ENCODE measurements around the gene SMIM1. TPM values are rescaled to one million over a fixed set of nuclear protein-coding genes. Genes with fewer than 3 reads are reported as not detected.

The SMIM1 gene
- total RNA-seq, 1 donor from 2014 or later: 2.1 TPM

GRCh38 chr1:3763351-3764125, 9.0 kb upstream of the SMIM1 start:
- H3K27ac Mint-ChIP-seq (ENCODE audit: unreplicated experiment): no peak overlapping the region
- DNase-seq (ENCODE audit: low spot score): no peak
- no peaks in the 10 kb centered on the region for H3K4me1 Mint-ChIP-seq (ENCODE audit: unreplicated experiment)
- no peaks in the 10 kb centered on the region for H3K9me3 Mint-ChIP-seq (ENCODE audit: unreplicated experiment)
- no peaks in the 10 kb centered on the region for H3K36me3 Mint-ChIP-seq (ENCODE audit: low read depth, unreplicated experiment)
- no peak for TF ChIP-seq CTCF (IDR thresholded peaks at IDR 0.05; ENCODE audit: unreplicated experiment)
- no peak overlapping the region for H3K4me3 Mint-ChIP-seq (ENCODE audit: unreplicated experiment)
- peaks cover 12% of the 10 kb centered on the region for H3K27me3 Mint-ChIP-seq (ENCODE audit: unreplicated experiment)

- no peak overlapping the region for H3K4me3 Mint-ChIP-seq (ENCODE audit: unreplicated experiment)
- TF ChIP-seq CTCF (IDR thresholded peaks at IDR 0.05; ENCODE audit: unreplicated experiment): no peak
- no peak for DNase-seq (ENCODE audit: low spot score)
- no peak overlapping the region for H3K27ac Mint-ChIP-seq (ENCODE audit: unreplicated experiment)
- H3K9me3 Mint-ChIP-seq (ENCODE audit: unreplicated experiment): no peaks in the 10 kb centered on the region
- H3K36me3 Mint-ChIP-seq (ENCODE audit: low read depth, unreplicated experiment): no peaks in the 10 kb centered on the region
- no peaks in the 10 kb centered on the region for H3K4me1 Mint-ChIP-seq (ENCODE audit: unreplicated experiment)
- H3K27me3 Mint-ChIP-seq (ENCODE audit: unreplicated experiment): peaks cover 6% of the 10 kb centered on the region
These were observed 5.1 kb upstream of the SMIM1 start for GRCh38 chr1:3767328-3767925.

- H3K4me1 Mint-ChIP-seq (ENCODE audit: unreplicated experiment): no peaks in the 10 kb centered on the region
- H3K4me3 Mint-ChIP-seq (ENCODE audit: unreplicated experiment): no peak overlapping the region
- no peaks in the 10 kb centered on the region for H3K9me3 Mint-ChIP-seq (ENCODE audit: unreplicated experiment)
- H3K36me3 Mint-ChIP-seq (ENCODE audit: low read depth, unreplicated experiment): no peaks in the 10 kb centered on the region
- H3K27ac Mint-ChIP-seq (ENCODE audit: unreplicated experiment): no peak overlapping the region
- peaks cover 6% of the 10 kb centered on the region for H3K27me3 Mint-ChIP-seq (ENCODE audit: unreplicated experiment)
- DNase-seq (ENCODE audit: low spot score): no peak
- TF ChIP-seq CTCF (IDR thresholded peaks at IDR 0.05; ENCODE audit: unreplicated experiment): no peak
These were observed 3.6 kb upstream of the SMIM1 start for GRCh38 chr1:3768811-3769390.

- TF ChIP-seq CTCF (IDR thresholded peaks at IDR 0.05; ENCODE audit: unreplicated experiment): no peak
- Mint-ChIP-seq H3K27ac (ENCODE audit: unreplicated experiment) (no peak overlapping the region), H3K9me3 (ENCODE audit: unreplicated experiment) (no peaks in the 10 kb centered on the region), H3K4me3 (ENCODE audit: unreplicated experiment) (no peak overlapping the region), H3K4me1 (ENCODE audit: unreplicated experiment) (no peaks in the 10 kb centered on the region), H3K27me3 (ENCODE audit: unreplicated experiment) (no peaks in the 10 kb centered on the region), H3K36me3 (ENCODE audit: low read depth, unreplicated experiment) (no peaks in the 10 kb centered on the region)
- DNase-seq (ENCODE audit: low spot score): no peak
These were observed 2.3 kb upstream of the SMIM1 start for GRCh38 chr1:3770047-3770765.

Data from endothelial cell (in vitro differentiated cells).